Activated T-cell treated with anti-CD3 and anti-CD28 coated beads for 1 hour (primary cell): ENCODE data around the gene SLC9A7.
"Not testable (repeated sequence)": the region's sequence is repeated elsewhere in the genome, so short reads cannot be mapped to it uniquely, and the experiment has no call there.

ENCODE experiments used
- DNase-seq: peaks from one replicate; pipeline ENCODE4 v3.0.0-alpha.2; 2020; ENCODE audit warnings: low read depth

SLC9A7 gene

DNA sequence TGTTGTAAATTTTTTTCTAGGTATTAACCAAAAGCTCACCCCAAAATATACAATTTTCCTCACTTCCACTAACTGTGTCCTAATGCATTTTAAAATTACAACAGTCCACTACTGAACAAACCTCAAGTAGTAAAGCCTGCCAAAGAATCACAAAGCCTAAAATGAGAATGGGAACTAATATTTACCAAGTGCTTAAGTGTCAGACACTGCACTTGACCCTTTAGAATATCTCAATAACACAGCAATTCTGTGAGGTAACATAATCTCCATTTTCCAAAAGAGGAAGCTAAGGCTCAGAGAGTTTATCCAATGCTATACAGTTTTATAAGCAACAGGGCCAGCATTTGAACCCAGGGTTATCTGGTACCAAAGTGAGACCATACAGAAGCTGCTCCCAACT lies 4.9 kb downstream of the SLC9A7 start:
- DNase-seq: no peak

DNA sequence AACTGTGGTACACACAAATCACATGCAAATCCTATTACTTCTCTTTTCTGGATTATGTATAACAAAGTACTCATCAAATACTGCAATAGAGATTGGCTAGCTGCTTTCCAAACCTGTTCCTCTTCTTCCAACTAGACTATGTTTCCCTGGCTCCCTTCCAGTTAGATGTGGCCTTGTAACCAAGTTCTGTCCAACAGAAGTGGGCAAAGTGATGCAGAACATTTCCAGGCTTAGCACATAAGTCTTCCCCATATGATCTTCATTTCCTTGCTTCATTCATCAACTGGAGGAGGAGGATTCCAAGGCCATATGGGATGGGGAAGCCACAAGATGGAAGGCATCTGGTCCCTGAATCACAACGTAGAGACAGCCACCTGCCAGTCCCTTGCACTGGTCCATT lies 8.0 kb downstream of the SLC9A7 start:
- DNase-seq: no peak

DNA sequence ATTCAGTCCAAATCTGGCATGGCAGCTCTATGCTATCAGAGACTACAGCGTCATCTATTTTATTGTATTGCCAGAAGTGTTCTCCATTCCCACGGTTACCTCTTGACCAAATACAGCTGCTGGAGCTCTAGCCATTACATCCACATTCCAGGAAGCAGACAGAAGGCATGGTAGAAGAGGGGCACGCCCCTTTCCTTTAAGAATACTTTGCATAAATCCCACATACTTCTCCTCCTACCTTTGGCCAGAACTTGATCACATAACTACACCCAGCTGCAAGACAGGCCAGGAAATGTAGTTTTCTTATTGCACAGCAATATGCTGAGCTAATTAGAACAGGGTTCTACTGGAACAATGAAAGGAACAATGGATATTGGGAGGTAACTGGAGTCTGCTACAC lies 14.9 kb downstream of the SLC9A7 start:
- no peak for DNase-seq

- no peak for DNase-seq
Measured at GRCh38 chrX:46743046-46743445, 15.9 kb downstream of the SLC9A7 start.

DNA sequence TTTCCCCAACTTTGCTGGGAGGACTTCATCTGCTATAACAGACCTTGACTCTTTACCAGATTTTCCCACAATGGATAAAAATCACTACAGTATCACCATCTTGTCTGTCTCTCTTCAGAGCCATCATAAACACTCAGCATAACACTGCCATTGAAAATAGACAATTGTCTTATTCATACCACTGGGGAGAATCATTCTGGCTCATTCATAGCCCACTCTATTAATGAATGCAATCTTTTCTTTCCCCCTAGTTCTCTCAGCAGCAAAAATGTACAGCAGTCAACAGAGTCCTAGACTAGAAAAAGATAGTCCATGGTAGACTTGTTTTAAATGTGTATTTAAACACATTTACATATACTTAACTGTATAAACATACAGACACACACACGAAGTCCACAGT lies 19.2 kb downstream of the SLC9A7 start:
- DNase-seq: no peak

DNA sequence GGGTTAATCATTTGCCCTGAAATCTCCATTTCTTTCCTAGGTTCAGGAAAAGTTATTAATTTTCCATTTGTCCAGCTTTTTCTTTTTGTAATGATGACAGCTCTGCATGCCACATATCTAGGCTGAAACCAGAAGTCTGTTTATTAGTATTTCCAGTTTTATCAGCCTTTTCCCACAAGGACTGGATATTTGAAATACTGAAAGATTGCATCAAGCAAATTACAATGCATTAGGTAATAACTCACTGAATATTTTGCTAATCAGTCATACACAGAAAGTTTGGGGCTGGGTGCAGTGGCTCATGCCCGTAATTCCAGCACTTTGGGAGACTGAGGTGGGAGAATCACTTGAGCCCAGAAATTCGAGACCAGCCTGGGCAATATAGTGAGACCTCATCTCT lies 21.5 kb downstream of the SLC9A7 start:
- no peak for DNase-seq

DNA sequence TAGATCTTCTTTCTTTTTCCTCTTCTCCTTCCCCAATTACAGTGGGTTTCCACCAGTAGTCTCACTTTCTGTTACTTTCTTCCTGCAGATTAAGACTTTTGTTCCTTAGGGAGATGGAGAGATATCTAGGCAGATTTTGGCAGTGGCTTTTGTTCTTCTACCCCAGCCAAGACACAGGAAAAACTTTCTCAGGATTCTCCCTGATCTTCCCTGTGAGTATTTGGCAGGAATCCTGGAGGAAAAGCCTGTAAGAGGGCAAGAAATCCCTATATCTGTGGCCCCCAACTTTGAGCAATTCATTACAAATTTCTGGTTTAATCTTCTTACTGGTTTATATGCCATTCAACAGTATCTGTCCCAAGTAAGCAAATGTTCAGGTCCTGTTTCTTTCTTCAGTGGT lies 21.9 kb downstream of the SLC9A7 start:
- no peak for DNase-seq

GRCh38 chrX:46735622-46736021 lies 23.3 kb downstream of the SLC9A7 start:
- DNase-seq: no peak

- no peak for DNase-seq
Measured at GRCh38 chrX:46733226-46733625, 25.7 kb downstream of the SLC9A7 start.

DNA sequence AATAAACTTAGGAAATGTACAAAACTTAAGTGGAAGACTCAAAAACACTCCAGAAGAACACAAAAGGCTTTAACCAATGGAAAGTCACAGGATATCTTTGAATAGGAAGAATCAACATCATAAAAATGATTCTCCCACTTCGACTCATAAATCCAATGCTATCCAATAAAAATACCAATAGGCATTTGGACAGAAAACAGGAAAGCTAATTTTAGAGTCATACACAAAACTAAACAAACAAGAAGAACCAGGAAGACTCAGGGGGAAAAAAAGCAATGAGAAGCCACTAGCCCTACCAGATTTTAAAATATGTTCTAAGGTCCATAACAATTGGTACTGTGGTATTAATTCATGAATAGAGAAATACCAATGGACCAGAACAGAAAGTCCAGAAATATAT lies 28.2 kb downstream of the SLC9A7 start:
- DNase-seq: no peak

GRCh38 chrX:46727441-46727840 lies 31.5 kb downstream of the SLC9A7 start:
- no peak for DNase-seq

DNA sequence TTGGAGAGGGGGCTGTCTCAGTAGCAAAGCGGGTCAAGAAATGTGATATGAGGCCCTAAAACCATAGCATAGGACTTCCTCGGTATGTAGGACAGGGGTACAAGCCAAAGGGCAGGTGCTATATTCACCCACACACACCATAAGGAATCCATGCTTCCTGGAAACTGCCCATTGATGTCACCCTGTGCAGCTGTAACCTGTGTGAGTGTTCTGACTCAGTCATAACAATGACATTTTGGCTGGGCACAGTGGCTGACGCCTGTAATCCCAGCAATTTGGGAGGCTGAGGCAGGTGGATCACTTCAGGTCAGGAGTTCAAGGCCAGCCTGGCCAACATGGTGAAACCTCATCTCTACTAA lies 35.4 kb downstream of the SLC9A7 start:
- not testable (repeated sequence) for DNase-seq

DNA sequence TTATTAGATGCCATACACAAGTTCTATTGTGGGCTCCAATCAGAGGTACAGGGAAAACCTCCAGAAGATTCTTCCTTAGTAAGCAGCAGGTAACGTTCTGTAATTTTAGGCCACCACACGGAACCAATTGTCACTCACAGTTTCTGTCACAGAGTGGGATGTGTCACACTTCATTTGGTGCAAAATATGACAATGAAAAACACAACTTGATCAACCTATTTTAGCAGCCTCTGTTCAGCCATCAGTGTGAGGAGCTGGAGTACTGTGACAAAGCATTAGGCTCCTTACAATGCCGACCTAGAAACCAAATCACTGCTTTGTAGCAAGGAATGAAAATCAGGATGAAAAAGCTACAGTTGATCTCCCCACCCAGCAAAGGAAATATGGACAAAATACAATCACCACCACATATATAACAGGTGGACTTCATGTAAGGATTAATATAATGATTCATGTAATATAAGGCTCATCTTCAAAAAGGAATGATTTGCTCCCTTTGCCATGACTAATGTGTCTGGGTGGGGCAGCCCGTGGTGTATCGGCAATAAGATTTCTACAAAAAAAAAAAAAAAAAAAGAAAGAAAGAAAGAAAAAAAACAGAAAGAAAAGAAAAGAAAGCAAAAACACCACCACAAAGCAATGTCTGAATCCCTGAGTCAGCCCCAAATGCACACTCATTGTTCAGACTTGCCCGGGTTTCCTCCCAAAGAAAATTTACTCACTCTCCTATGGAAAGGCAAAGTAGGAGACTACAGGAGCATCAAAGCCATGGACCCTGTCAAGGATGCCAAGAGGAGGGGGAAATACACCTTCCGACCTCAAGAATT lies 36.0 kb downstream of the SLC9A7 start:
- no peak for DNase-seq

DNA sequence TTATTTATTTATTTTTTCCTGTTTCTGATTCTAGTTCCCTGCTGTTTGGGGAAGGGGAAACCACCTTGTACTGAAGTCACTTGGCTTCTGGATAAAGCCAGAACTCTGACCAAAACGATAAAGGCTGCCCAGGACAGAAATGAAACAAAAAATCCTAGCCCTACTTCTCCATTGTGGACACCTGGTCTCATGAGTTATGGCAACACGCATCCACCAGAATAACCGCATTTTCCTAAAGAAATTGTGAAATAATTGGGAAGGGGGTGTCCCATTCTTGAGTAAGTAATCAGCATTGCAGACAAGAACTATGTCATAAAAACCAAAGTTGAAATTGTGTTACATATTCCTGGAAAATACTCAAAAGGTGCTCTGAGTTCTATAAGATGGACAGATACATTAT lies 42.1 kb downstream of the SLC9A7 start:
- no peak for DNase-seq

DNA sequence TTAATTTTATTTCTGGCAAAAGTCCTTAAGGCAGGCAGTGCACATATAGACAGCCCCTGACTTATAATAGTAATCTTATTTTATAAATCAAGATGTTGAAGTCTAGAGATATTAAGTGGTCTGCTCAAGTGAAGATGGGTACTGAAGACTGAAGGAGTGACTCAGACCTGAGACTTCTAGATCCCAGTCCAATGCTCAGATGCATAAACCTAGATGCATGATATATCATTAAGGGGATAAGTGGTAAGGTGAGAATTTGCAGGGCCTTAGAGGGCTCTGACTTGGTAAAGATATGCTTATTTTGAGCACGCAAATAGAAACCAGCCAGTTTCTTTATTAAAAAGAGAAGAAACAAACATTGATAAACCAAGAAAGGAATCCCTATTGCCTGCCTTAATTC lies 42.9 kb downstream of the SLC9A7 start:
- DNase-seq: no peak

DNA sequence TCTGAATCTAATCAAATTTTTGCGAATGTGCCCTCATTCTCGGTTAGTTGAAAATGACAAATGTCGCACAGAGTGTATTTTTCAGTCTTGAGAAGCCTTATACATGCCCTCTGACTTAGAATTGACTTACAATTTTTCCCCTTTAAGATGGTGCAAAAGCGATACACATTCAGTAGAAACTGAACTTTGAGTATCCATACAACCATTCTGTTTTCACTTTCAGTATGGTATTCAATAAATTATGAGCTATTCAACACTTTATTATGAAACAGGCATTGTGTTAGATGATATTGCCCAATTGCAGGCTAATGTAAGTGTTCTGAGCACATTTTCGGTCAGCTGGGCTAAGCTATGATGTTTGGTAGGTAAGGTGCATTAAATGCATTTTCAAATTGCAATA lies 43.4 kb downstream of the SLC9A7 start:
- no peak for DNase-seq

- DNase-seq: no peak
Measured at GRCh38 chrX:46713672-46714490, 45.0 kb downstream of the SLC9A7 start.

GRCh38 chrX:46712764-46713163 lies 46.2 kb downstream of the SLC9A7 start:
- DNase-seq: no peak

GRCh38 chrX:46710927-46711623 lies 47.8 kb downstream of the SLC9A7 start:
- no peak for DNase-seq

GRCh38 chrX:46710425-46710824 lies 48.5 kb downstream of the SLC9A7 start:
- DNase-seq: no peak

DNA sequence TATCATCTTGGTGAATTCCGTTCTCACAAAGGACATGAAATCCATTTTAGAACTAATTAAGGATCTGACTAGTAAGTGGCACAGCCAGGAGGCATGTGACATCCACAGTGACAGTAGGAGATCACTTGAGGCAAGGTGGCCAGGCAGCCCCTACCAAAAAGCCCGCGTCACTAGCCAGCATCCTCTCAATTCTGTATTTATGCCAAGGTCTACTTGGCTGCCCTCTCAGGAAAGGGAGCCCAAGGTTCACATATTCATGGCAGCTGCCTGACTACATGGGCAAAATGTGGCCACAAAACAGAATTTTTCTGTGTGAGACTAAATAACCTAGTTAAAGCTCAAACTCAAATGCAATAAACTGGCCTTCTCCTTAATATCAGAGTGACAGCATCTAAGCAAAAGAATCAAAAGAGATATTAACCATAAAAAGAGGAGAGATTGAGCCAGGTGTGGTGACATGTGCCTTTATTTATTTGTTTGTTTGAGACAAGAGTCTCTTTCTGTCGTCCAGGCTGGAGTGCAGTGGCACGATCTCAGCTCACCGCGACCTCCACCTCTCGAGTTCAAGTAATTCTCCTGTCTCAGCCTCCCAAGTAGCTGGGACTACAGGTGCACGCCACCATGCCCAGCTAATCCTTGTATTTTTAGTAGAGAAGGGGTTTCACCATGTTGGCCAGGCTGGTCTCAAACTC lies 51.5 kb downstream of the SLC9A7 start:
- DNase-seq: no peak

DNA sequence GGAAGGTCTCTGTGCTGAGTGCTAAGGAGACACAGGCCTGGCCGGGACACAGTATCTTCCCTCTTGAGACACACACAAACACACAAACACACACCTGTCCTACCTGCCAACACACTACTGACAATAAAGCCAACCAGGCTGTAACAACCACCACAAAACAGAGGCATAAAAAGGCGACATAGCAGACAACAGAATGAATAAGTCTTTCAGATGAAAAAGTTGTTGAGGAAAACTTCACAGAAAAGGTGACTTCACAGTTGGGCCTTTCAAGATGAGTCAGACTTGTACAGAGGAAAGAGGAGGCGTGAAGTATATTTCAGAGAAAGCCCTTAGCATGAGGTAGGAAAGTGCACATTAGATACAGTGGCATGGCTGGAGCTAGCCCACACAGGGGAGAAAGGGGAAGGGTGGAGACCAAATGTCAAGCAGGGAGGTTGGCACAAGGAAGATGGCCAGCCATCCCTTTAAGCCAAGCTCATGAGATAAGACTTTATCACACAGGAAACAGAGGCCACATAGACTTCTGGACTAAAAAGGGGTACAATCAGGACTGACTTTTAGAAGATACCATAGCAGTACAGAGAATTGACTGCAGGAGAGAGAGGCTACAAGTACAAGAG lies 54.0 kb downstream of the SLC9A7 start:
- no peak for DNase-seq
